ENCODE measurements around the gene CRISPLD2.
"Not testable (repeated sequence)": the region's sequence is repeated elsewhere in the genome, so short reads cannot be mapped to it uniquely, and the experiment has no call there.

Gene CRISPLD2

GRCh38 chr16:84869473-84869845 lies 49.7 kb downstream of the CRISPLD2 start:
- Histone ChIP-seq H3K9me3 (ENCODE audit: insufficient read depth, low read depth, low read length) (no peaks in the 10 kb centered on the region), H3K36me3 (ENCODE audit: insufficient read depth, low read depth, low read length) (no peaks in the 10 kb centered on the region), H3K27me3 (ENCODE audit: insufficient read depth, low read length) (no peaks in the 10 kb centered on the region), H3K27ac (ENCODE audit: low read length) (no peak overlapping the region), H3K4me1 (ENCODE audit: insufficient read depth, low read length) (no peaks in the 10 kb centered on the region), H3K4me3 (ENCODE audit: low read length) (no peak overlapping the region), H3K9ac (ENCODE audit: low read depth, low read length) (no peak overlapping the region)

GRCh38 chr16:84872971-84873370 lies 53.2 kb downstream of the CRISPLD2 start:
- H3K9me3 ChIP-seq (ENCODE audit: insufficient read depth, low read depth, low read length); H3K36me3 ChIP-seq (ENCODE audit: insufficient read depth, low read depth, low read length); H3K4me3 ChIP-seq (ENCODE audit: low read length); H3K27ac ChIP-seq (ENCODE audit: low read length); H3K9ac ChIP-seq (ENCODE audit: low read depth, low read length); H3K27me3 ChIP-seq (ENCODE audit: insufficient read depth, low read length); H3K4me1 ChIP-seq (ENCODE audit: insufficient read depth, low read length): not testable (repeated sequence)

GRCh38 chr16:84874004-84874435 lies 54.2 kb downstream of the CRISPLD2 start:
- Histone ChIP-seq H3K9ac (ENCODE audit: low read depth, low read length) (no peak overlapping the region), H3K4me1 (ENCODE audit: insufficient read depth, low read length) (no peaks in the 10 kb centered on the region), H3K27me3 (ENCODE audit: insufficient read depth, low read length) (no peaks in the 10 kb centered on the region), H3K4me3 (ENCODE audit: low read length) (no peak overlapping the region), H3K27ac (ENCODE audit: low read length) (no peak overlapping the region), H3K36me3 (ENCODE audit: insufficient read depth, low read depth, low read length) (no peaks in the 10 kb centered on the region), H3K9me3 (ENCODE audit: insufficient read depth, low read depth, low read length) (no peaks in the 10 kb centered on the region)

- Histone ChIP-seq H3K9ac (ENCODE audit: low read depth, low read length) (no peak overlapping the region), H3K4me3 (ENCODE audit: low read length) (no peak overlapping the region), H3K4me1 (ENCODE audit: insufficient read depth, low read length) (no peaks in the 10 kb centered on the region), H3K36me3 (ENCODE audit: insufficient read depth, low read depth, low read length) (no peaks in the 10 kb centered on the region), H3K27ac (ENCODE audit: low read length) (no peak overlapping the region), H3K27me3 (ENCODE audit: insufficient read depth, low read length) (no peaks in the 10 kb centered on the region), H3K9me3 (ENCODE audit: insufficient read depth, low read depth, low read length) (no peaks in the 10 kb centered on the region)
These were observed 54.8 kb downstream of the CRISPLD2 start for GRCh38 chr16:84874553-84874952.

- Histone ChIP-seq H3K27me3 (ENCODE audit: insufficient read depth, low read length) (no peaks in the 10 kb centered on the region), H3K27ac (ENCODE audit: low read length) (no peak overlapping the region), H3K4me1 (ENCODE audit: insufficient read depth, low read length) (no peaks in the 10 kb centered on the region), H3K9me3 (ENCODE audit: insufficient read depth, low read depth, low read length) (no peaks in the 10 kb centered on the region), H3K9ac (ENCODE audit: low read depth, low read length) (no peak overlapping the region), H3K36me3 (ENCODE audit: insufficient read depth, low read depth, low read length) (no peaks in the 10 kb centered on the region), H3K4me3 (ENCODE audit: low read length) (no peak overlapping the region)
These were observed 55.2 kb downstream of the CRISPLD2 start for GRCh38 chr16:84874983-84875382.

GRCh38 chr16:84875846-84876245 lies 56.1 kb downstream of the CRISPLD2 start:
- no peak overlapping the region for H3K4me3 ChIP-seq (ENCODE audit: low read length)

GRCh38 chr16:84876873-84877606 lies 57.3 kb downstream of the CRISPLD2 start:
- no peak overlapping the region for H3K4me3 ChIP-seq (ENCODE audit: low read length)
- no peaks in the 10 kb centered on the region for H3K9me3 ChIP-seq (ENCODE audit: insufficient read depth, low read depth, low read length)
- no peaks in the 10 kb centered on the region for H3K27me3 ChIP-seq (ENCODE audit: insufficient read depth, low read length)
- H3K9ac ChIP-seq (ENCODE audit: low read depth, low read length), result no peak overlapping the region
- H3K36me3 ChIP-seq (ENCODE audit: insufficient read depth, low read depth, low read length), result no peaks in the 10 kb centered on the region
- no peaks in the 10 kb centered on the region for H3K4me1 ChIP-seq (ENCODE audit: insufficient read depth, low read length)
- H3K27ac ChIP-seq (ENCODE audit: low read length), result no peak overlapping the region

More at GRCh38 chr16:84875846-84876245, 56.1 kb downstream of the CRISPLD2 start:
- no peak overlapping the region for H3K9ac ChIP-seq (ENCODE audit: low read depth, low read length)
- no peaks in the 10 kb centered on the region for H3K36me3 ChIP-seq (ENCODE audit: insufficient read depth, low read depth, low read length)
- H3K4me1 ChIP-seq (ENCODE audit: insufficient read depth, low read length), result no peaks in the 10 kb centered on the region
- H3K27ac ChIP-seq (ENCODE audit: low read length), result no peak overlapping the region
- no peaks in the 10 kb centered on the region for H3K27me3 ChIP-seq (ENCODE audit: insufficient read depth, low read length)
- no peaks in the 10 kb centered on the region for H3K9me3 ChIP-seq (ENCODE audit: insufficient read depth, low read depth, low read length)

- Histone ChIP-seq H3K27ac (ENCODE audit: low read length) (no peak overlapping the region), H3K36me3 (ENCODE audit: insufficient read depth, low read depth, low read length) (no peaks in the 10 kb centered on the region), H3K4me3 (ENCODE audit: low read length) (no peak overlapping the region)
These were observed 59.0 kb downstream of the CRISPLD2 start for GRCh38 chr16:84878770-84879169.

GRCh38 chr16:84879569-84880487 lies 60.0 kb downstream of the CRISPLD2 start:
- no peak overlapping the region for H3K9ac ChIP-seq (ENCODE audit: low read depth, low read length)
- H3K4me3 ChIP-seq (ENCODE audit: low read length), result no peak overlapping the region
- H3K27me3 ChIP-seq (ENCODE audit: insufficient read depth, low read length), result no peaks in the 10 kb centered on the region
- H3K4me1 ChIP-seq (ENCODE audit: insufficient read depth, low read length), result peaks cover 4% of the 10 kb centered on the region; the same call in 1 of the 2 replicates
- H3K27ac ChIP-seq (ENCODE audit: low read length), result no peak overlapping the region
- H3K9me3 ChIP-seq (ENCODE audit: insufficient read depth, low read depth, low read length), result no peaks in the 10 kb centered on the region
- H3K36me3 ChIP-seq (ENCODE audit: insufficient read depth, low read depth, low read length), result no peaks in the 10 kb centered on the region

More at GRCh38 chr16:84878770-84879169, 59.0 kb downstream of the CRISPLD2 start:
- H3K9me3 ChIP-seq (ENCODE audit: insufficient read depth, low read depth, low read length), result no peaks in the 10 kb centered on the region
- no peaks in the 10 kb centered on the region for H3K27me3 ChIP-seq (ENCODE audit: insufficient read depth, low read length)
- no peaks in the 10 kb centered on the region for H3K4me1 ChIP-seq (ENCODE audit: insufficient read depth, low read length)
- no peak overlapping the region for H3K9ac ChIP-seq (ENCODE audit: low read depth, low read length)

GRCh38 chr16:84881702-84882521 lies 62.1 kb downstream of the CRISPLD2 start:
- no peak overlapping the region for H3K27ac ChIP-seq (ENCODE audit: low read length)
- H3K4me1 ChIP-seq (ENCODE audit: insufficient read depth, low read length), result peaks cover 15% of the 10 kb centered on the region; the same call in 1 of the 2 replicates
- no peaks in the 10 kb centered on the region for H3K36me3 ChIP-seq (ENCODE audit: insufficient read depth, low read depth, low read length)
- no peak overlapping the region for H3K9ac ChIP-seq (ENCODE audit: low read depth, low read length)
- no peak overlapping the region for H3K4me3 ChIP-seq (ENCODE audit: low read length)
- no peaks in the 10 kb centered on the region for H3K27me3 ChIP-seq (ENCODE audit: insufficient read depth, low read length)
- H3K9me3 ChIP-seq (ENCODE audit: insufficient read depth, low read depth, low read length), result no peaks in the 10 kb centered on the region

- no peak overlapping the region for H3K27ac ChIP-seq (ENCODE audit: low read length)
- no peaks in the 10 kb centered on the region for H3K36me3 ChIP-seq (ENCODE audit: insufficient read depth, low read depth, low read length)
- no peaks in the 10 kb centered on the region for H3K9me3 ChIP-seq (ENCODE audit: insufficient read depth, low read depth, low read length)
- no peaks in the 10 kb centered on the region for H3K27me3 ChIP-seq (ENCODE audit: insufficient read depth, low read length)
- H3K4me3 ChIP-seq (ENCODE audit: low read length), result no peak overlapping the region
- no peak overlapping the region for H3K9ac ChIP-seq (ENCODE audit: low read depth, low read length)
- peaks cover 19% of the 10 kb centered on the region; the same call in 1 of the 2 replicates for H3K4me1 ChIP-seq (ENCODE audit: insufficient read depth, low read length)
These were observed 63.5 kb downstream of the CRISPLD2 start for GRCh38 chr16:84883301-84883700.
